ENCODE results near the gene C11orf21. TPM values are rescaled to one million over a fixed set of nuclear protein-coding genes. Genes with fewer than 3 reads are reported as not detected.

The C11orf21 gene
- total and polyA plus RNA-seq, 10 of the 15 experiments (the other 5 are each of a cell fraction or from before 2014, with no cell fraction given): 0.04 to 0.26 (median 0.11) TPM; not detected in 7

DNA sequence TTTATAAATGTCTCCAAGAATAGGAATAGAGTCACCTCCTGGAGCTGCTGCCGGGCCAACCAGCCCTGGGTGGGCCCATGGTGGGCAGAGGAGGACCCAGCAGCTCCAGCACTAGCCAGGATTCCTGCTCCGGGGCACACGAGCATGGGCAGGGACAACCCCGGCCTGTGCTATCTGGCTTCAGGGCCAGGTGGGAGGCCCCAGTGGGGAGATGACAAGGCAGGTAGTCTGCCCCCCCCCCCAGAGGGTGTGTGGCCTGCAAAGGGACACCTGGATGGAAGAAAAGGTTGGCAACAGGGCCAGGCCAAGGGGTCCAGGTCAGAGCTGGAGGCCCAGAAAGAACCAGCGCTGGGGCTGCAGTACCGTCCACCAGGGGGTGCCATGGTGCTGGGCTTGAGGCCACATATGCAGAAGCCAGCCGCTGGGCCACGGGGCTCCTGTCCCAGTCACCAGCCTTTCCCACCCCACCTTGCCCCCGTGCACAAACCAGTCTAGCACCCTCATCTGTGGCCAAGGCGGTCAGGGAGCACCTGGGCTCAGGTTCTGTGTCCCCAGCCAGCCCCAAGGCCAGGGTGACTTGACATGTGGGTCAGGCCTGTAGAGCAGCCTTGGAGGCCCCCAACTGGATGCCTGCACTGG, 3.5 kb upstream of the C11orf21 start (continued):
- TF ChIP-seq, protein P1, sequence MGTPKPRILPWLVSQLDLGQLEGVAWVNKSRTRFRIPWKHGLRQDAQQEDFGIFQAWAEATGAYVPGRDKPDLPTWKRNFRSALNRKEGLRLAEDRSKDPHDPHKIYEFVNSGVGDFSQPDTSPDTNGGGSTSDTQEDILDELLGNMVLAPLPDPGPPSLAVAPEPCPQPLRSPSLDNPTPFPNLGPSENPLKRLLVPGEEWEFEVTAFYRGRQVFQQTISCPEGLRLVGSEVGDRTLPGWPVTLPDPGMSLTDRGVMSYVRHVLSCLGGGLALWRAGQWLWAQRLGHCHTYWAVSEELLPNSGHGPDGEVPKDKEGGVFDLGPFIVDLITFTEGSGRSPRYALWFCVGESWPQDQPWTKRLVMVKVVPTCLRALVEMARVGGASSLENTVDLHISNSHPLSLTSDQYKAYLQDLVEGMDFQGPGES (IDR thresholded peaks at IDR 0.05): no peak
- TF ChIP-seq SUPT20H (IDR thresholded peaks at IDR 0.05; ENCODE audit: borderline replicate concordance, control insufficient read depth, low read depth, low read length): no peak
- TF ChIP-seq, protein P2, sequence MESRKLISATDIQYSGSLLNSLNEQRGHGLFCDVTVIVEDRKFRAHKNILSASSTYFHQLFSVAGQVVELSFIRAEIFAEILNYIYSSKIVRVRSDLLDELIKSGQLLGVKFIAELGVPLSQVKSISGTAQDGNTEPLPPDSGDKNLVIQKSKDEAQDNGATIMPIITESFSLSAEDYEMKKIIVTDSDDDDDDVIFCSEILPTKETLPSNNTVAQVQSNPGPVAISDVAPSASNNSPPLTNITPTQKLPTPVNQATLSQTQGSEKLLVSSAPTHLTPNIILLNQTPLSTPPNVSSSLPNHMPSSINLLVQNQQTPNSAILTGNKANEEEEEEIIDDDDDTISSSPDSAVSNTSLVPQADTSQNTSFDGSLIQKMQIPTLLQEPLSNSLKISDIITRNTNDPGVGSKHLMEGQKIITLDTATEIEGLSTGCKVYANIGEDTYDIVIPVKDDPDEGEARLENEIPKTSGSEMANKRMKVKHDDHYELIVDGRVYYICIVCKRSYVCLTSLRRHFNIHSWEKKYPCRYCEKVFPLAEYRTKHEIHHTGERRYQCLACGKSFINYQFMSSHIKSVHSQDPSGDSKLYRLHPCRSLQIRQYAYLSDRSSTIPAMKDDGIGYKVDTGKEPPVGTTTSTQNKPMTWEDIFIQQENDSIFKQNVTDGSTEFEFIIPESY (IDR thresholded peaks at IDR 0.05): no peak
- TF ChIP-seq EZH2 (IDR thresholded peaks at IDR 0.05; ENCODE audit: borderline replicate concordance, control insufficient read depth, low read depth, low read length): no peak
- TF ChIP-seq ZNF622 (IDR thresholded peaks at IDR 0.05): no peak
- TF ChIP-seq CREM (IDR thresholded peaks at IDR 0.05; ENCODE audit: low read depth): no peak
- TF ChIP-seq, protein P3, sequence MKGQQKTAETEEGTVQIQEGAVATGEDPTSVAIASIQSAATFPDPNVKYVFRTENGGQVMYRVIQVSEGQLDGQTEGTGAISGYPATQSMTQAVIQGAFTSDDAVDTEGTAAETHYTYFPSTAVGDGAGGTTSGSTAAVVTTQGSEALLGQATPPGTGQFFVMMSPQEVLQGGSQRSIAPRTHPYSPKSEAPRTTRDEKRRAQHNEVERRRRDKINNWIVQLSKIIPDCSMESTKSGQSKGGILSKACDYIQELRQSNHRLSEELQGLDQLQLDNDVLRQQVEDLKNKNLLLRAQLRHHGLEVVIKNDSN (IDR thresholded peaks at IDR 0.05; ENCODE audit: borderline replicate concordance, extremely low read length, insufficient read depth, low read depth, low read length): no peak
- TF ChIP-seq BMI1 (IDR thresholded peaks at IDR 0.05; ENCODE audit: borderline replicate concordance): no peak
- no peak for TF ChIP-seq FOS (IDR thresholded peaks at IDR 0.05; ENCODE audit: borderline replicate concordance, extremely low read depth, insufficient read length)
- TF ChIP-seq FOXK2 (IDR thresholded peaks at IDR 0.05): no peak
- TF ChIP-seq CREB1 (IDR thresholded peaks at IDR 0.05; ENCODE audit: low read depth): no peak
- no peak for TF ChIP-seq GATAD2B (conservative IDR thresholded peaks at IDR 0.05; ENCODE audit: low read depth)
